ENCODE measurements around the gene CTNNA2. TPM values are rescaled to one million over a fixed set of nuclear protein-coding genes. Genes with fewer than 3 reads are reported as not detected.

Gene CTNNA2
- total RNA-seq, 4 donors from 2014 or later = 0.88 to 14.9 (median 2.3) TPM; not detected in 1

DNA sequence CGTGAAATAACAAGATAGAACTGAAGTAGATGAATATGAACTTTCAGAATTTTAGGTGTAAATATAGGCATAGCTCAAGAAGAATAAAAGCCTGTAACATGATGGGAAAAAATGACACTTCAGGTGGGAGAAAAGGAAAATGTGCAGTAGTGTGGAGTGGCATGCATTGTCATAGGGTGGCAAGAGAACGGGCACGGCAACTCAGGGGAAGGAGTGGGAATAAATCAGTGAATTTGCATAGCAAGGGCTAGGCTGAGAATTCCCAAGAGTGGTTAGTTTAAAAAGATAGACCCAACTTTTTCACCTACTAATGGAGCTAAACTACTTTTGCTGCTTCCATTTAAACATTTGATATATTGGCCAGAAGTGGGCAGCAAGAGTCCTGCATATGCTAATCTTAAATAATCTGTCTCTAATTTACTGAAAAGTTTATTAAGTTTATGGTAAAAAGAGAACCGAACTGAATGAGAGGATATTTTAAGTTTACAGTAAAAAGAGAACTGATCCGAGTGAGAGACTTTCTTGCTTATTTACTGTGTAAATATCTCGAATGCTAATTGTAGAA, 228.1 kb downstream of the CTNNA2 start:
- no peaks in the 10 kb centered on the region for H3K4me1 ChIP-seq
- no peaks in the 10 kb centered on the region for H3K36me3 ChIP-seq
- intact Hi-C loops (cut with DNase I; ENCODE audit: low total_unique reads) = no loop called here
- H3K27me3 ChIP-seq = no peaks in the 10 kb centered on the region
- no peaks in the 10 kb centered on the region for H3K9me3 ChIP-seq
- H3K27ac ChIP-seq = no peak overlapping the region
- no peak overlapping the region for H3K4me3 ChIP-seq
- no peak for DNase-seq
- TF ChIP-seq, protein P1, sequence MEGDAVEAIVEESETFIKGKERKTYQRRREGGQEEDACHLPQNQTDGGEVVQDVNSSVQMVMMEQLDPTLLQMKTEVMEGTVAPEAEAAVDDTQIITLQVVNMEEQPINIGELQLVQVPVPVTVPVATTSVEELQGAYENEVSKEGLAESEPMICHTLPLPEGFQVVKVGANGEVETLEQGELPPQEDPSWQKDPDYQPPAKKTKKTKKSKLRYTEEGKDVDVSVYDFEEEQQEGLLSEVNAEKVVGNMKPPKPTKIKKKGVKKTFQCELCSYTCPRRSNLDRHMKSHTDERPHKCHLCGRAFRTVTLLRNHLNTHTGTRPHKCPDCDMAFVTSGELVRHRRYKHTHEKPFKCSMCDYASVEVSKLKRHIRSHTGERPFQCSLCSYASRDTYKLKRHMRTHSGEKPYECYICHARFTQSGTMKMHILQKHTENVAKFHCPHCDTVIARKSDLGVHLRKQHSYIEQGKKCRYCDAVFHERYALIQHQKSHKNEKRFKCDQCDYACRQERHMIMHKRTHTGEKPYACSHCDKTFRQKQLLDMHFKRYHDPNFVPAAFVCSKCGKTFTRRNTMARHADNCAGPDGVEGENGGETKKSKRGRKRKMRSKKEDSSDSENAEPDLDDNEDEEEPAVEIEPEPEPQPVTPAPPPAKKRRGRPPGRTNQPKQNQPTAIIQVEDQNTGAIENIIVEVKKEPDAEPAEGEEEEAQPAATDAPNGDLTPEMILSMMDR (IDR thresholded peaks at IDR 0.05) = no peak
- TF ChIP-seq POLR2A (IDR thresholded peaks at IDR 0.05) = no peak

GRCh38 chr2:79750321-79750720, 237.5 kb downstream of the CTNNA2 start:
- no peaks in the 10 kb centered on the region for H3K27me3 ChIP-seq
- H3K4me1 ChIP-seq = no peaks in the 10 kb centered on the region
- intact Hi-C loops (cut with DNase I; ENCODE audit: low total_unique reads) = no loop called here
- no peaks in the 10 kb centered on the region for H3K36me3 ChIP-seq
- no peak for DNase-seq
- H3K27ac ChIP-seq = no peak overlapping the region
- TF ChIP-seq, protein P1 (IDR thresholded peaks at IDR 0.05) = no peak
- TF ChIP-seq POLR2A (IDR thresholded peaks at IDR 0.05) = no peak
- no peak overlapping the region for H3K4me3 ChIP-seq
- no peaks in the 10 kb centered on the region for H3K9me3 ChIP-seq

DNA sequence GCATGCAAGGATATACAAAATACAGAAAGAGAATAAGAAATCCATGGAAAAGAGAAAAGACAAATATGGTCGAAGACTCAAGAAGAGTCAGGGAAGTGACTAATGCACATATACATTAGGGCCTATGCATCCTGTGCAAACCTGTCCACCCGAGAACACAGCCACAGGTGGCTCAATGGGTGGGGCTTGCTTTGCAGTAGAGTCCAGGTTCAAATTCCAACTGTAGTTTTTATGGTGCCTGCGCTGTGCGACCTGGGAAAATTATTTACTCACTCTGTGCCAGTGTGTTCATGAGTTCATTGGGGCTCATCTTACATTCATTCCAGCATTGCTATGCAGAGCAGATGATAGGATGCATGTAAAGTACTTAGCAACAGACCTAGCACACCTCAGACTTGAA, 244.7 kb downstream of the CTNNA2 start:
- Histone ChIP-seq H3K4me3 (no peak overlapping the region), H3K36me3 (no peaks in the 10 kb centered on the region), H3K9me3 (no peaks in the 10 kb centered on the region), H3K4me1 (no peaks in the 10 kb centered on the region), H3K27me3 (no peaks in the 10 kb centered on the region), H3K27ac (no peak overlapping the region)
- intact Hi-C loops (cut with DNase I; ENCODE audit: low total_unique reads) = no loop called here
- DNase-seq = no peak
- TF ChIP-seq, protein P1 (IDR thresholded peaks at IDR 0.05) = no peak
- TF ChIP-seq POLR2A (IDR thresholded peaks at IDR 0.05) = no peak

GRCh38 chr2:79758042-79758441, 245.2 kb downstream of the CTNNA2 start:
- H3K27ac ChIP-seq = no peak overlapping the region
- no peak overlapping the region for H3K4me3 ChIP-seq
- no peaks in the 10 kb centered on the region for H3K27me3 ChIP-seq
- TF ChIP-seq, protein P1 (IDR thresholded peaks at IDR 0.05) = no peak
- no peak for TF ChIP-seq POLR2A (IDR thresholded peaks at IDR 0.05)
- intact Hi-C loops (cut with DNase I; ENCODE audit: low total_unique reads) = no loop called here
- H3K9me3 ChIP-seq = no peaks in the 10 kb centered on the region
- no peaks in the 10 kb centered on the region for H3K36me3 ChIP-seq
- no peak for DNase-seq
- no peaks in the 10 kb centered on the region for H3K4me1 ChIP-seq

GRCh38 chr2:79758749-79759282, 246.0 kb downstream of the CTNNA2 start:
- no peaks in the 10 kb centered on the region for H3K4me1 ChIP-seq
- no peak overlapping the region for H3K27ac ChIP-seq
- no peak overlapping the region for H3K4me3 ChIP-seq
- TF ChIP-seq POLR2A (IDR thresholded peaks at IDR 0.05) = no peak
- TF ChIP-seq, protein P1 (IDR thresholded peaks at IDR 0.05) = no peak
- intact Hi-C loops (cut with DNase I; ENCODE audit: low total_unique reads) = no loop called here
- no peaks in the 10 kb centered on the region for H3K27me3 ChIP-seq
- no peaks in the 10 kb centered on the region for H3K9me3 ChIP-seq
- no peaks in the 10 kb centered on the region for H3K36me3 ChIP-seq
- DNase-seq = no peak

Measured in uterus (tissue), 4 donors.